Fibroblast of lung (primary cell): ENCODE measurements around the gene USH1C. TPM values are rescaled to one million over a fixed set of nuclear protein-coding genes. Genes with fewer than 3 reads are reported as not detected.

Experiments used
- DNase-seq, 2 donors: peaks; one replicate each; pipeline versions ENCODE4 v3.0.0 to v3.0.0-alpha.2; 2010; ENCODE audit warnings: low read depth in 2 of 2
- H2AFZ ChIP-seq: 2 replicates; pipeline ENCODE4 v1.5.1; 2012; ENCODE audit warnings: low read length, control low read depth, inconsistent platforms
- H3K27ac ChIP-seq: 2 replicates; pipeline ENCODE4 v1.5.1; 2011; ENCODE audit warnings: low read length, control low read depth; ENCODE audit not compliant: insufficient read depth
- H3K27me3 ChIP-seq: 2 replicates; pipeline ENCODE4 v1.5.1; 2011; ENCODE audit warnings: mild to moderate bottlenecking, low read length; ENCODE audit not compliant: control insufficient read depth, insufficient read depth
- H3K36me3 ChIP-seq: 2 replicates; pipeline ENCODE4 v1.5.1; 2011; ENCODE audit warnings: low read length; ENCODE audit not compliant: control insufficient read depth, insufficient read depth
- H3K4me1 ChIP-seq: 2 replicates; pipeline ENCODE4 v1.5.1; 2011; ENCODE audit warnings: low read length; ENCODE audit not compliant: control insufficient read depth, insufficient read depth; ENCODE audit errors: extremely low read depth
- H3K4me2 ChIP-seq: 2 replicates; pipeline ENCODE4 v1.5.1; 2011; ENCODE audit warnings: low read length, control low read depth; ENCODE audit not compliant: insufficient read depth; ENCODE audit errors: extremely low read depth
- H3K4me3 ChIP-seq, 4 experiments: fragments of 200-600 bp in 1 of 4; sonication (generic) in 1 of 4; replicated peaks in 1 of 4; 2 replicates each; pipeline ENCODE4 v1.5.1; 2011 to 2016; ENCODE audit warnings: low read length in 4 of 4, low read depth in 3 of 4, mild to moderate bottlenecking in 3 of 4, control low read depth in 2 of 4, inconsistent platforms in 1 of 4, mixed read lengths in 1 of 4; ENCODE audit not compliant: insufficient read depth in 1 of 4; ENCODE audit errors: control extremely low read depth in 1 of 4
- H3K79me2 ChIP-seq: 2 replicates; pipeline ENCODE4 v1.5.1; 2012; ENCODE audit warnings: mild to moderate bottlenecking, low read length, inconsistent platforms; ENCODE audit not compliant: control insufficient read depth, insufficient read depth
- H3K9ac ChIP-seq: 2 replicates; pipeline ENCODE4 v1.5.1; 2011; ENCODE audit warnings: mild to moderate bottlenecking, low read length, control low read depth; ENCODE audit not compliant: insufficient read depth
- H3K9me3 ChIP-seq: 2 replicates; pipeline ENCODE4 v1.5.1; 2012; ENCODE audit warnings: low read depth, low read length; ENCODE audit not compliant: control insufficient read depth, insufficient read depth
- H4K20me1 ChIP-seq: 2 replicates; pipeline ENCODE4 v1.5.1; 2011; ENCODE audit warnings: low read length; ENCODE audit not compliant: control insufficient read depth, insufficient read depth; ENCODE audit errors: extremely low read depth
- EZH2 ChIP-seq: IDR thresholded peaks from 2 replicates; pipeline ENCODE4 v1.5.1; 2012; ENCODE audit warnings: low read length, control low read depth, mild to moderate bottlenecking; ENCODE audit errors: missing control alignments
- polyA plus RNA-seq, 2 donors: library from polyadenylated mRNA; depleted of rRNA in 1 of 2; stranded (reverse) in 1 of 2; unstranded in 1 of 2; fragments of >200 nt; gene quantifications; 2 replicates each; pipeline ENCODE4 v1.2.1, GENCODE V29; 2011 to 2012; ENCODE audit warnings: missing spikeins in 1 of 2
- total RNA-seq: library from RNA; depleted of rRNA; stranded (reverse); fragments of >200 nt; gene quantifications from 2 replicates; pipeline ENCODE4 v1.2.1, GENCODE V29; 2014
- TF ChIP-seq, protein P1 (sequence below), 2 donors: IDR thresholded peaks in 1 of 2; conservative IDR thresholded peaks in 1 of 2; 1 replicate in 1 of 2; 2 replicates in 1 of 2; pipeline ENCODE4 v1.5.1; 2011 to 2012; ENCODE audit warnings: low read length in 2 of 2, control low read depth in 1 of 2, inconsistent platforms in 1 of 2, low read depth in 1 of 2, mild to moderate bottlenecking in 1 of 2

Gene USH1C
- total and polyA plus RNA-seq, 2 donors (not counting 1 experiment from before 2014, with no cell fraction given): not detected

DNA sequence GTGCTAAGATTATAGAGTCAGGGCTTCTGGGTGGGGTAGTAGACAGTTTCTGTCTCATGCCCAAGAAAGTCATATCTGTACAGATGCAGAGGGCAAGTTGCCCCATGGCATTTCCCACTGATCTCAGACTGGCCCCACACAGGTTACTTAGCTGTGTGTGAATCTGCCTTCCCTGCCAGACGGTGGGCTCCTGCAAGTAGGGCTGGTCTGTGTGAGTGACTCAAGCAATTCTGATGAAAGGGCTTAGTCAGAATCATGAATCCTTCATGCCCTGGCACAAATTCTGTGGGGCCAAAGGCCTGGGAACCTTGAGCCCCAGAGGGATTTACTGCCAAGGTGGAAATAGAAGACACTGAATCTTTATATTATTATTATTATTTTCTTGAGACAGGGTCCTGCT, 30.4 kb downstream of the USH1C start:
- TF ChIP-seq, protein P1, sequence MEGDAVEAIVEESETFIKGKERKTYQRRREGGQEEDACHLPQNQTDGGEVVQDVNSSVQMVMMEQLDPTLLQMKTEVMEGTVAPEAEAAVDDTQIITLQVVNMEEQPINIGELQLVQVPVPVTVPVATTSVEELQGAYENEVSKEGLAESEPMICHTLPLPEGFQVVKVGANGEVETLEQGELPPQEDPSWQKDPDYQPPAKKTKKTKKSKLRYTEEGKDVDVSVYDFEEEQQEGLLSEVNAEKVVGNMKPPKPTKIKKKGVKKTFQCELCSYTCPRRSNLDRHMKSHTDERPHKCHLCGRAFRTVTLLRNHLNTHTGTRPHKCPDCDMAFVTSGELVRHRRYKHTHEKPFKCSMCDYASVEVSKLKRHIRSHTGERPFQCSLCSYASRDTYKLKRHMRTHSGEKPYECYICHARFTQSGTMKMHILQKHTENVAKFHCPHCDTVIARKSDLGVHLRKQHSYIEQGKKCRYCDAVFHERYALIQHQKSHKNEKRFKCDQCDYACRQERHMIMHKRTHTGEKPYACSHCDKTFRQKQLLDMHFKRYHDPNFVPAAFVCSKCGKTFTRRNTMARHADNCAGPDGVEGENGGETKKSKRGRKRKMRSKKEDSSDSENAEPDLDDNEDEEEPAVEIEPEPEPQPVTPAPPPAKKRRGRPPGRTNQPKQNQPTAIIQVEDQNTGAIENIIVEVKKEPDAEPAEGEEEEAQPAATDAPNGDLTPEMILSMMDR (conservative IDR thresholded peaks at IDR 0.05 in 1 of 2, IDR thresholded peaks at IDR 0.05 in 1 of 2; ENCODE audit: low read depth in 1 of 2, low read length in 2 of 2): no peak
- no peak for TF ChIP-seq EZH2
- H3K27me3 ChIP-seq: no peaks in the 10 kb centered on the region
- H3K4me2 ChIP-seq: no peak overlapping the region
- H3K79me2 ChIP-seq: no peaks in the 10 kb centered on the region
- H3K9me3 ChIP-seq: no peaks in the 10 kb centered on the region
- no peak overlapping the region for H2AFZ ChIP-seq
- no peaks in the 10 kb centered on the region for H3K4me1 ChIP-seq
- no peaks in the 10 kb centered on the region for H3K36me3 ChIP-seq
- no peak overlapping the region for H3K9ac ChIP-seq
- no peak overlapping the region for H3K4me3 ChIP-seq
- no peak overlapping the region for H3K27ac ChIP-seq
- DNase-seq: no peak
- no peaks in the 10 kb centered on the region for H4K20me1 ChIP-seq

DNA sequence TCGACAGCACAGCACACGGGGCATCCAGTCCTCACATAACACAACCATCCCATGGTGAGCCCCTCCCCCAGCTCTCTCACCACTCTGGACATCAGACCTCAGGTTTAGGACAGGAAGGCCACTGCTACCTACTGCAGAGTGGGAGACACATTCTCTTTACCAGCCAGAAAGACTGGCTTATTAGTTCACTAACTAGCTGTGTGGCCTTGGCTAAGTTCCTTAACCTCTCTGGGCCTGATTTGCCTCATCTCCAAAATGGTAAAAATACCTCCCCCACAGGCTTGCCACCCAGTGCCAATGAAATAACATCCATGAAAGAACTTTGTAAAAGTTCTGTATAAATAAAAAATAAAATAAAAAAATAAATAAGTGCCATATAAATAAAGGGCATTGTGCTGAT, 32.1 kb downstream of the USH1C start:
- no peaks in the 10 kb centered on the region for H3K27me3 ChIP-seq
- no peaks in the 10 kb centered on the region for H3K4me1 ChIP-seq
- H3K36me3 ChIP-seq: no peaks in the 10 kb centered on the region
- no peaks in the 10 kb centered on the region for H3K9me3 ChIP-seq
- no peak overlapping the region for H3K9ac ChIP-seq
- H4K20me1 ChIP-seq: no peaks in the 10 kb centered on the region
- TF ChIP-seq EZH2: no peak
- TF ChIP-seq, protein P1 (conservative IDR thresholded peaks at IDR 0.05 in 1 of 2, IDR thresholded peaks at IDR 0.05 in 1 of 2; ENCODE audit: low read depth in 1 of 2, low read length in 2 of 2): no peak
- no peak overlapping the region for H3K27ac ChIP-seq
- H3K79me2 ChIP-seq: no peaks in the 10 kb centered on the region
- H3K4me3 ChIP-seq: no peak overlapping the region
- DNase-seq: no peak
- H3K4me2 ChIP-seq: no peak overlapping the region
- H2AFZ ChIP-seq: no peak overlapping the region

DNA sequence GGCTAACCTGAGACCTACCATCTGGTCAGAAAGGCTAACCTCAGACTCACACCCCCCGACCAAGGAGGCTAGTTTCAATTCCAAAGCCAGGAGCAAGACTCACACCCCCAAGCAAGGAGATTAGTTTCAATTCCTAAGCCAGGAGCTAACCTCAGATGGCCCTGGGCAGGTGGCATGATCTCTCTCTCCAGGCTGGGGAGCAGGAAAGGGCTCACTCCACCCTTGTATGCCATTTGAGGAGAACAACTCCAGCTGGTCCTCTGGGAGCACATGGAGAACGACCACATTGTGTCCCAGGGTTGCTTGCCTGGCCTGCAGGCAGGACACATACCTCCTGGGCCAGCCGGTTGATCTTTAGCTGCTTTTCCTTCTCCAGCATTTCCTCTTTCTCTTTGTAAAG, 32.6 kb downstream of the USH1C start:
- Histone ChIP-seq H3K4me1 (no peaks in the 10 kb centered on the region), H4K20me1 (no peaks in the 10 kb centered on the region), H2AFZ (no peak overlapping the region), H3K79me2 (no peaks in the 10 kb centered on the region), H3K27ac (no peak overlapping the region), H3K36me3 (no peaks in the 10 kb centered on the region), H3K4me2 (no peak overlapping the region), H3K9ac (no peak overlapping the region), H3K4me3 (no peak overlapping the region), H3K9me3 (no peaks in the 10 kb centered on the region), H3K27me3 (no peaks in the 10 kb centered on the region)
- no peak for TF ChIP-seq EZH2
- TF ChIP-seq, protein P1 (conservative IDR thresholded peaks at IDR 0.05 in 1 of 2, IDR thresholded peaks at IDR 0.05 in 1 of 2; ENCODE audit: low read depth in 1 of 2, low read length in 2 of 2): no peak
- DNase-seq: no peak
